Transverse colon (tissue), 3 donors: ENCODE results near the gene MSI2.

Experiments
- CTCF ChIP-seq, 5 experiments: fragments of 200-600 bp in 3 of 5; fragments of 450-650 bp in 2 of 5; sonication (generic) in 3 of 5; IDR thresholded peaks; 1 replicate in 2 of 5; 2 replicates in 3 of 5; pipeline ENCODE4 v1.5.1; 2016 to 2017; ENCODE audit warnings: antibody characterized with exemption in 5 of 5, inconsistent platforms in 3 of 5, mild to moderate bottlenecking in 2 of 5, moderate library complexity in 1 of 5
- POLR2A ChIP-seq: fragments of 450-650 bp; IDR thresholded peaks from one replicate; pipeline ENCODE4 v1.6.1; 2016; ENCODE audit warnings: antibody characterized with exemption, mild to moderate bottlenecking, moderate library complexity

- TF ChIP-seq POLR2A (no peak), CTCF (IDR thresholded peaks at IDR 0.05) (no peak)
These were observed 18.9 kb downstream of the MSI2 start for GRCh38 chr17:57275071-57275764.
